GM23338 (cell line): ENCODE results near the gene ARFIP2. TPM values are rescaled to one million over a fixed set of nuclear protein-coding genes. Genes with fewer than 3 reads are reported as not detected.

Experiments
- ATAC-seq: fragments of 200-7000 bp; cut with Tn5 transposase; 3 replicates; pipeline ENCODE4 v1.9.1; 2020
- DNase-seq: peaks from one replicate; pipeline ENCODE4 v3.0.0-alpha.2; 2015; ENCODE audit warnings: low spot score
- H2AFZ ChIP-seq: fragments of 200-600 bp; sonication (generic); 2 replicates; pipeline ENCODE4 v1.8.0; 2016; ENCODE audit warnings: antibody characterized with exemption, mild to moderate bottlenecking, moderate library complexity
- H3F3A ChIP-seq: fragments of 200-600 bp; sonication (generic); replicated peaks from 2 replicates; pipeline ENCODE4 v1.8.0; 2017; ENCODE audit warnings: antibody characterized with exemption, mixed run types, low read depth
- H3K27ac ChIP-seq: fragments of 200-600 bp; sonication (generic); 2 replicates; pipeline ENCODE4 v1.6.1; 2016; ENCODE audit warnings: low read depth
- H3K27me3 ChIP-seq: fragments of 200-600 bp; sonication (generic); 2 replicates; pipeline ENCODE4 v1.8.0; 2016; ENCODE audit warnings: mild to moderate bottlenecking, mixed run types, moderate library complexity; ENCODE audit not compliant: insufficient read depth
- H3K36me3 ChIP-seq: fragments of 200-600 bp; sonication (generic); 2 replicates; pipeline ENCODE4 v1.8.0; 2016; ENCODE audit warnings: mild to moderate bottlenecking; ENCODE audit not compliant: insufficient read depth
- H3K4me1 ChIP-seq: fragments of 200-600 bp; sonication (generic); 2 replicates; pipeline ENCODE4 v1.8.0; 2016; ENCODE audit warnings: mild to moderate bottlenecking, moderate library complexity; ENCODE audit not compliant: insufficient read depth
- H3K4me2 ChIP-seq: fragments of 200-600 bp; sonication (generic); 2 replicates; pipeline ENCODE4 v1.7.1; 2017; ENCODE audit warnings: mixed run types
- H3K4me3 ChIP-seq: fragments of 200-600 bp; sonication (generic); 2 replicates; pipeline ENCODE4 v1.6.1; 2016; ENCODE audit warnings: mixed run types
- H3K79me2 ChIP-seq: fragments of 200-600 bp; sonication (generic); replicated peaks from 2 replicates; pipeline ENCODE4 v1.8.0; 2017; ENCODE audit warnings: mild to moderate bottlenecking; ENCODE audit not compliant: insufficient read depth
- H3K9me2 ChIP-seq: fragments of 200-600 bp; sonication (generic); 2 replicates; pipeline ENCODE4 v1.8.0; 2017; ENCODE audit not compliant: insufficient read depth
- H4K20me1 ChIP-seq: fragments of 200-600 bp; sonication (generic); replicated peaks from 2 replicates; pipeline ENCODE4 v1.8.0; 2017; ENCODE audit warnings: mild to moderate bottlenecking; ENCODE audit not compliant: insufficient read depth
- H3K27ac Mint-ChIP-seq: 2 replicates; pipeline ENCODE4 v1.8.0; 2020; ENCODE audit warnings: inconsistent platforms, mild to moderate bottlenecking, moderate library complexity, mixed read lengths
- H3K27me3 Mint-ChIP-seq: 3 replicates; pipeline ENCODE4 v1.8.0; 2022; ENCODE audit warnings: low read depth, mild to moderate bottlenecking, moderate library complexity, mixed read lengths, inconsistent platforms; ENCODE audit not compliant: insufficient read depth, poor library complexity
- H3K36me3 Mint-ChIP-seq: 3 replicates; pipeline ENCODE4 v1.8.0; 2021; ENCODE audit warnings: low read depth, mild to moderate bottlenecking, inconsistent platforms, moderate library complexity, mixed read lengths
- H3K4me1 Mint-ChIP-seq: 3 replicates; pipeline ENCODE4 v1.8.0; 2020; ENCODE audit warnings: mild to moderate bottlenecking, inconsistent platforms, mixed read lengths
- H3K4me3 Mint-ChIP-seq: 3 replicates; pipeline ENCODE4 v1.8.0; 2021; ENCODE audit warnings: moderate library complexity, mild to moderate bottlenecking, inconsistent platforms, mixed read lengths
- H3K9me3 Mint-ChIP-seq: 3 replicates; pipeline ENCODE4 v1.8.0; 2020; ENCODE audit warnings: moderate library complexity, mild to moderate bottlenecking, inconsistent platforms, mixed read lengths
- CREB1 ChIP-seq: fragments of 250-450 bp; sonication (Bioruptor Pico); IDR thresholded peaks from 2 replicates; pipeline ENCODE4 v1.5.0; 2020; ENCODE audit warnings: low read depth, mild to moderate bottlenecking, moderate library complexity
- CTCF ChIP-seq, 2 experiments: fragments of 200-600 bp in 1 of 2; sonication (generic) in 1 of 2; conservative IDR thresholded peaks; 2 replicates each; pipeline versions ENCODE4 v1.5.1 to v1.6.1; 2016 to 2017; ENCODE audit warnings: antibody characterized with exemption in 2 of 2, low read depth in 2 of 2, mild to moderate bottlenecking in 2 of 2, moderate library complexity in 1 of 2
- ETS1 ChIP-seq: IDR thresholded peaks from 2 replicates; pipeline ENCODE4 v1.6.1; 2016; ENCODE audit warnings: antibody characterized with exemption
- EZH2phosphoT487 ChIP-seq: fragments of 200-600 bp; sonication (generic); IDR thresholded peaks from one replicate; pipeline ENCODE4 v1.8.1; 2018; ENCODE audit warnings: antibody characterized with exemption; ENCODE audit not compliant: unreplicated experiment
- JUNB ChIP-seq: IDR thresholded peaks from one replicate; pipeline ENCODE4 v1.6.1; 2016; ENCODE audit warnings: antibody characterized with exemption; ENCODE audit not compliant: unreplicated experiment
- NANOG ChIP-seq: IDR thresholded peaks from 2 replicates; pipeline ENCODE4 v1.6.1; 2016; ENCODE audit warnings: antibody characterized with exemption, borderline replicate concordance
- POLR2AphosphoS5 ChIP-seq: IDR thresholded peaks from 2 replicates; pipeline ENCODE4 v1.6.1; 2016; ENCODE audit warnings: antibody characterized with exemption, low read depth
- REST ChIP-seq: IDR thresholded peaks from one replicate; pipeline ENCODE4 v1.6.1; 2018; ENCODE audit warnings: antibody characterized with exemption; ENCODE audit not compliant: unreplicated experiment
- STAT1 ChIP-seq: IDR thresholded peaks from one replicate; pipeline ENCODE4 v1.6.1; 2016; ENCODE audit warnings: antibody characterized with exemption; ENCODE audit not compliant: unreplicated experiment
- ZNF114 ChIP-seq: fragments of 250-450 bp; sonication (Bioruptor Pico); IDR thresholded peaks from 2 replicates; pipeline ENCODE4 v1.5.0; 2020; ENCODE audit warnings: mild to moderate bottlenecking, moderate library complexity
- ZNF331 ChIP-seq: fragments of 250-450 bp; sonication (Bioruptor Pico); IDR thresholded peaks from 2 replicates; pipeline ENCODE4 v1.5.0; 2020; ENCODE audit warnings: low read depth, mild to moderate bottlenecking, moderate library complexity
- polyA plus RNA-seq: library from polyadenylated mRNA; unstranded; fragments of >200 nt; fragmentation: Nextera tagmentation; extraction: Ambion mirVana; gene quantifications from 2 replicates; pipeline ENCODE4 v1.2.1, GENCODE V29; 2016
- total RNA-seq: library from RNA; depleted of rRNA; stranded (reverse); fragments of >200 nt; shearing (Covaris generic); gene quantifications from 2 replicates; pipeline ENCODE4 v1.2.3, GENCODE V29; 2014

The ARFIP2 gene
- total and polyA plus RNA-seq, 2 experiments from 2014 or later: 35.4 to 61.5 TPM

GRCh38 chr11:6486256-6486655, 5.1 kb upstream of the ARFIP2 start:
- ATAC-seq: no peak
- Mint-ChIP-seq H3K4me3 (no peak overlapping the region), H3K9me3 (no peaks in the 10 kb centered on the region; the same call in 2 of the 3 replicates), H3K36me3 (peaks cover 16% of the 10 kb centered on the region), H3K4me1 (peaks cover 3% of the 10 kb centered on the region; the same call in 1 of the 3 replicates), H3K27ac (no peak overlapping the region), H3K27me3 (peaks cover 4% of the 10 kb centered on the region)
- H3K4me1 ChIP-seq: 0 out of 2 replicates have a peak, but pooled peaks cover 6% of the 10 kb centered on the region
- no peaks in the 10 kb centered on the region for H3K9me2 ChIP-seq
- H3K36me3 ChIP-seq: peaks cover 36% of the 10 kb centered on the region
- H3K4me3 ChIP-seq: no peak overlapping the region
- H3F3A ChIP-seq: peaks cover 11% of the 10 kb centered on the region; the same call in 1 of the 2 replicates
- no peak for DNase-seq
- peaks cover 14% of the 10 kb centered on the region; the same call in 1 of the 2 replicates for H4K20me1 ChIP-seq
- peaks cover 32% of the 10 kb centered on the region for H3K79me2 ChIP-seq
- no peak for TF ChIP-seq STAT1
- no peak for TF ChIP-seq CTCF (conservative IDR thresholded peaks at IDR 0.05; ENCODE audit: low read depth in 2 of 2)
- no peak overlapping the region for H3K27ac ChIP-seq
- H3K4me2 ChIP-seq: no peak overlapping the region
- H2AFZ ChIP-seq: no peak overlapping the region
- H3K27me3 ChIP-seq: no peaks in the 10 kb centered on the region

GRCh38 chr11:6485661-6486060, 4.5 kb upstream of the ARFIP2 start:
- peaks cover 36% of the 10 kb centered on the region for H3K36me3 ChIP-seq
- TF ChIP-seq CTCF (conservative IDR thresholded peaks at IDR 0.05; ENCODE audit: low read depth in 2 of 2): no peak
- no peak for TF ChIP-seq NANOG
- no peak for TF ChIP-seq REST
- no peak for TF ChIP-seq ZNF331 (CRISPR knock-in tag)
- TF ChIP-seq JUNB: no peak
- no peak for TF ChIP-seq POLR2AphosphoS5
- no peak for TF ChIP-seq CREB1 (CRISPR knock-in tag)
- no peak for TF ChIP-seq ETS1
- TF ChIP-seq EZH2phosphoT487: no peak
- TF ChIP-seq STAT1: no peak
- TF ChIP-seq ZNF114 (CRISPR knock-in tag): no peak

More at GRCh38 chr11:6485661-6486060, 4.5 kb upstream of the ARFIP2 start:
- Histone ChIP-seq H4K20me1 (peaks cover 14% of the 10 kb centered on the region; the same call in 1 of the 2 replicates), H3K27ac (no peak overlapping the region), H2AFZ (no peak overlapping the region), H3K4me3 (no peak overlapping the region), H3K9me2 (no peaks in the 10 kb centered on the region), H3K79me2 (peaks cover 35% of the 10 kb centered on the region), H3F3A (peaks cover 11% of the 10 kb centered on the region; the same call in 1 of the 2 replicates), H3K4me2 (no peak overlapping the region), H3K27me3 (no peaks in the 10 kb centered on the region), H3K4me1 (0 out of 2 replicates have a peak, but pooled peaks cover 6% of the 10 kb centered on the region)
- H3K27ac Mint-ChIP-seq: no peak overlapping the region
- H3K27me3 Mint-ChIP-seq: peaks cover 4% of the 10 kb centered on the region
- H3K4me1 Mint-ChIP-seq: peaks cover 5% of the 10 kb centered on the region; the same call in 2 of the 3 replicates
- H3K9me3 Mint-ChIP-seq: no peaks in the 10 kb centered on the region; the same call in 2 of the 3 replicates
- no peak for DNase-seq
- no peak overlapping the region for H3K4me3 Mint-ChIP-seq
- H3K36me3 Mint-ChIP-seq: peaks cover 16% of the 10 kb centered on the region
- ATAC-seq: no peak
